SK-N-MC (cell line): ENCODE results near the gene CYP19A1.

ENCODE experiments used
- EZH2 ChIP-seq: fragments of 200-600 bp; sonication (generic); IDR thresholded peaks from one replicate; pipeline ENCODE4 v1.6.1; 2017; ENCODE audit warnings: antibody characterized with exemption
- FOXP2 ChIP-seq: optimal IDR thresholded peaks from 2 replicates; pipeline ENCODE3; 2011; ENCODE audit warnings: mild to moderate bottlenecking, moderate library complexity; ENCODE audit not compliant: insufficient read depth; ENCODE audit errors: extremely low read length, control extremely low read depth
- POLR2AphosphoS5 ChIP-seq: IDR thresholded peaks from 2 replicates; pipeline ENCODE4 v1.6.1; 2012; ENCODE audit warnings: mild to moderate bottlenecking, low read depth, low read length, borderline replicate concordance

DNA sequence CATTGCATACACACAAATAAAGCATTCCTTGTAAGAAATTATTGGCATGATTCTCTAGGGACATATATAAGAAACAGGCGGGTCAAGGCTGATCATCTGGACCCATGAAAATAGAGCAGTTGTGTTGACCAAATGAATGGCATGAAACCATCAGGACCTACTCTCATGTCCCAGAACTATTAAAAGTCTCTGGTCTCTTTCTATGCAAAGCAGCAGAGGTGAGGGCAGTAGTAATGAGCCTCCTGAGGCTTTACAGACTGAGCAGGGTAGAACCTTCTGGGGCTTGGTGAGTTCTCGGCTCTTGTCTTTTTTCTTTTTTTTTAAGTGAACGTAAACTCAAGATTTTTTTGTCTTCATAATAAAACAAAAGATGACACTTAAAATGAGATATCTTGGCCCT lies 12.3 kb upstream of the CYP19A1 start:
- TF ChIP-seq EZH2, result no peak
- TF ChIP-seq POLR2AphosphoS5, result no peak
- TF ChIP-seq FOXP2, result no peak
